Endothelial cell (in vitro differentiated cells): ENCODE data around the gene TM7SF3. TPM values are rescaled to one million over a fixed set of nuclear protein-coding genes. Genes with fewer than 3 reads are reported as not detected.

Experiments
- DNase-seq: peaks from one replicate; pipeline ENCODE4 v3.0.0; 2021; ENCODE audit warnings: low spot score
- H3K27ac Mint-ChIP-seq: one replicate; pipeline ENCODE4 v1.8.0; 2021; ENCODE audit warnings: mixed read lengths, inconsistent platforms; ENCODE audit not compliant: unreplicated experiment
- H3K27me3 Mint-ChIP-seq: one replicate; pipeline ENCODE4 v1.8.0; 2021; ENCODE audit warnings: mild to moderate bottlenecking, moderate library complexity, mixed read lengths, inconsistent platforms; ENCODE audit not compliant: unreplicated experiment
- H3K36me3 Mint-ChIP-seq: one replicate; pipeline ENCODE4 v1.8.0; 2021; ENCODE audit warnings: mild to moderate bottlenecking, low read depth, mixed read lengths, inconsistent platforms; ENCODE audit not compliant: unreplicated experiment
- H3K4me1 Mint-ChIP-seq: one replicate; pipeline ENCODE4 v1.8.0; 2021; ENCODE audit warnings: mild to moderate bottlenecking, mixed read lengths, inconsistent platforms; ENCODE audit not compliant: unreplicated experiment
- H3K4me3 Mint-ChIP-seq: one replicate; pipeline ENCODE4 v1.8.0; 2021; ENCODE audit warnings: mild to moderate bottlenecking, mixed read lengths, inconsistent platforms; ENCODE audit not compliant: unreplicated experiment
- H3K9me3 Mint-ChIP-seq: one replicate; pipeline ENCODE4 v1.8.0; 2021; ENCODE audit warnings: mixed read lengths, inconsistent platforms; ENCODE audit not compliant: unreplicated experiment
- total RNA-seq: library from RNA; stranded (reverse); fragmentation: NEBNext Ultra II Directional; extraction: Animal tissue kit (Norgen Biotek cat#: 25700); gene quantifications from one replicate; pipeline ENCODE4 v1.2.1, GENCODE V29; 2021; ENCODE audit not compliant: unreplicated experiment
- TF ChIP-seq, protein P1 (sequence below): fragments of 200-600 bp; sonication (generic); IDR thresholded peaks from one replicate; pipeline ENCODE4 v1.5.0; 2021; ENCODE audit warnings: antibody characterized with exemption; ENCODE audit not compliant: unreplicated experiment

TM7SF3 gene
- total RNA-seq, 1 donor from 2014 or later: 72.9 TPM

DNA sequence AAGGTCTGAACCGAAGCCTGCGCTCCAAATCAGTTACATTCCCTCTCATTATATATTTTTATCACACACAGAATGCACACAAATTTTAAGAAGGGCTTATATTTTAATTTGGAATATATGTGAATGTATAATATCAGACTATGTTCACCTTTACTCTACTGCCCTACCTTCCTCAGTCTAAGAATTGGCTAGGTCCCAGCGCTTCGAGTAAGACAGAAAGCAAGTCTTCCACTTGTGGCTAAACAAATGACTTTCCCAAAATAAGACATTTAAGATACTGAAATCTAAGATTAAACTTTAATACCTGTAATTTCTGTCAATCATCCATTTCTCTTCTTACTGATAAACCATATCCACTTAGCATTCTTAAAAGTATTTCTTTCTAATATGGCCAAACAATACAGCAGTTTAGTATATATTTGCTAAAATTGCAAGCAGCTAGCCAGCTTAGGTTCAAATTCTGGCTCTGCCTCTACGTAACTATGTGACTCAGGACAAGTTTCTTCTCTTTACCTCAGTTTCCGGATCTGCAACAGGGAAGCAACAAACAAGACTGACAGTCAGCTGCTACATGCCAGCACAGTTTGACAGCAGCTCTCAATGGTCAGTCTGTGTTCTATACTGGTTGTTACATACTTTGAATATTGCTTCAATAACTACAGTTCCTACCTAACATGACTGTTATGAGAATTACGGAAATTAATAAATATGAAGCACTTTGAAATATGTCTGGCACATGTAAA is 78.4 kb downstream of the TM7SF3 start:
- Mint-ChIP-seq H3K36me3 (peaks cover 9% of the 10 kb centered on the region), H3K9me3 (no peaks in the 10 kb centered on the region), H3K4me3 (no peak overlapping the region), H3K27me3 (peaks cover 18% of the 10 kb centered on the region), H3K27ac (no peak overlapping the region), H3K4me1 (peaks cover 18% of the 10 kb centered on the region)
- no peak for DNase-seq
- TF ChIP-seq, protein P1, sequence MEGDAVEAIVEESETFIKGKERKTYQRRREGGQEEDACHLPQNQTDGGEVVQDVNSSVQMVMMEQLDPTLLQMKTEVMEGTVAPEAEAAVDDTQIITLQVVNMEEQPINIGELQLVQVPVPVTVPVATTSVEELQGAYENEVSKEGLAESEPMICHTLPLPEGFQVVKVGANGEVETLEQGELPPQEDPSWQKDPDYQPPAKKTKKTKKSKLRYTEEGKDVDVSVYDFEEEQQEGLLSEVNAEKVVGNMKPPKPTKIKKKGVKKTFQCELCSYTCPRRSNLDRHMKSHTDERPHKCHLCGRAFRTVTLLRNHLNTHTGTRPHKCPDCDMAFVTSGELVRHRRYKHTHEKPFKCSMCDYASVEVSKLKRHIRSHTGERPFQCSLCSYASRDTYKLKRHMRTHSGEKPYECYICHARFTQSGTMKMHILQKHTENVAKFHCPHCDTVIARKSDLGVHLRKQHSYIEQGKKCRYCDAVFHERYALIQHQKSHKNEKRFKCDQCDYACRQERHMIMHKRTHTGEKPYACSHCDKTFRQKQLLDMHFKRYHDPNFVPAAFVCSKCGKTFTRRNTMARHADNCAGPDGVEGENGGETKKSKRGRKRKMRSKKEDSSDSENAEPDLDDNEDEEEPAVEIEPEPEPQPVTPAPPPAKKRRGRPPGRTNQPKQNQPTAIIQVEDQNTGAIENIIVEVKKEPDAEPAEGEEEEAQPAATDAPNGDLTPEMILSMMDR: no peak

- no peak overlapping the region for H3K4me3 Mint-ChIP-seq
- H3K27ac Mint-ChIP-seq: no peak overlapping the region
- peaks cover 2% of the 10 kb centered on the region for H3K4me1 Mint-ChIP-seq
- TF ChIP-seq, protein P1: no peak
- H3K27me3 Mint-ChIP-seq: no peaks in the 10 kb centered on the region
- no peaks in the 10 kb centered on the region for H3K36me3 Mint-ChIP-seq
- no peak for DNase-seq
- H3K9me3 Mint-ChIP-seq: no peaks in the 10 kb centered on the region
Observed at GRCh38 chr12:26929590-26929989, 84.6 kb downstream of the TM7SF3 start.

- Mint-ChIP-seq H3K4me1 (peaks cover 2% of the 10 kb centered on the region), H3K27me3 (no peaks in the 10 kb centered on the region), H3K36me3 (no peaks in the 10 kb centered on the region), H3K9me3 (no peaks in the 10 kb centered on the region), H3K4me3 (no peak overlapping the region), H3K27ac (no peak overlapping the region)
- no peak for DNase-seq
- TF ChIP-seq, protein P1: no peak
Observed at GRCh38 chr12:26928661-26929060, 85.5 kb downstream of the TM7SF3 start.

Other genes starting within 250 kb of the TM7SF3 start
- 33.8 TPM for gene ITPR2, start 181.2 kb downstream of the TM7SF3 start, total RNA-seq
- gene INTS13, start 76.4 kb downstream of the TM7SF3 start, total RNA-seq: 20.0 TPM
- 65.8 TPM for gene FGFR1OP2, start 75.9 kb downstream of the TM7SF3 start, total RNA-seq
- 42.7 TPM for gene MED21, start 8.2 kb upstream of the TM7SF3 start, total RNA-seq
- not detected for gene C12orf71, start 68.2 kb upstream of the TM7SF3 start, total RNA-seq
- gene STK38L, start 229.9 kb upstream of the TM7SF3 start, total RNA-seq: 30.8 TPM